CD4-positive, alpha-beta T cell treated with Interleukin-1 beta for 1 hour (primary cell): ENCODE measurements around the gene LSM14B.

Source experiments
- DNase-seq, 2 donors: peaks; one replicate each; pipeline ENCODE4 v3.0.0-alpha.2; 2020 to 2022

The LSM14B gene

DNA sequence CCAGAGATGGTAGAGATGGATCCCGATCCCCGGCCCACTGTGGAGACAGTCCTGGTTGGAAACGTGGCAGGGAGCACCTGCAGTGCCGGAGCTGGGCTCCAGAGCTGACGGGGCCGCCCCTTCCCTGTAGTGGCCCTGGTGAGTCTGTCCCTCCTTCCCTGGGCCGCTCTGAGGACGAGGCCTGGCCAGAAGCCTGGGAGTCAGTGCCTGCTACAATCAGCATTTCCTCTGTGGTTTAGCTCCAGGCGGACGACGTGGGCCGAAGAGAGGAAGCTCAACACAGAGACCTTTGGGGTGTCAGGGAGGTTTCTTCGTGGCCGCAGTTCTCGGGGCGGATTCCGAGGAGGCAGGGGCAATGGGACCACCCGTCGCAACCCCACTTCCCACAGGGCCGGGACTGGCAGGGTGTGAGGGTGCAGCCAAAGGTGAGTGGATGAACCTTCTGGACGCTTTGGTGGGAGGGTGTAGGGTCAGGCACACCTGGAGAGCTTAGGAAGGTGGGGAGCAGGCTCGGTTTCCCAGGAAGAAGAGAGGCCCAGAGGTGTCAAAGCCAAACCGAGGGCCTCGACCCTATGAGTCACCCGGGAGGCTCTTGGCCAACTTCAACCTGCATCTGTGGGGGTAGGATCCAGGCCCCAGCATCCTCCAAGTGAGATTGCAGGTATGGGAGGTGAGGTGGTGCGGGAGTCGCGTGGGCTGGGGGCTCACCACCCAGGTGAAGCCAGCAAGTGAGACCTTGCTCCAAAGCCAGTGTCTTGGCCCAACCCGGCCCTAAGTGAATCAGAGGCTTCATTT, 11.0 kb downstream of the LSM14B start:
- no peak for DNase-seq

- no peak for DNase-seq
Measured at GRCh38 chr20:62133864-62134263, 11.6 kb downstream of the LSM14B start.

GRCh38 chr20:62134735-62135231, 12.5 kb downstream of the LSM14B start:
- DNase-seq: no peak

DNA sequence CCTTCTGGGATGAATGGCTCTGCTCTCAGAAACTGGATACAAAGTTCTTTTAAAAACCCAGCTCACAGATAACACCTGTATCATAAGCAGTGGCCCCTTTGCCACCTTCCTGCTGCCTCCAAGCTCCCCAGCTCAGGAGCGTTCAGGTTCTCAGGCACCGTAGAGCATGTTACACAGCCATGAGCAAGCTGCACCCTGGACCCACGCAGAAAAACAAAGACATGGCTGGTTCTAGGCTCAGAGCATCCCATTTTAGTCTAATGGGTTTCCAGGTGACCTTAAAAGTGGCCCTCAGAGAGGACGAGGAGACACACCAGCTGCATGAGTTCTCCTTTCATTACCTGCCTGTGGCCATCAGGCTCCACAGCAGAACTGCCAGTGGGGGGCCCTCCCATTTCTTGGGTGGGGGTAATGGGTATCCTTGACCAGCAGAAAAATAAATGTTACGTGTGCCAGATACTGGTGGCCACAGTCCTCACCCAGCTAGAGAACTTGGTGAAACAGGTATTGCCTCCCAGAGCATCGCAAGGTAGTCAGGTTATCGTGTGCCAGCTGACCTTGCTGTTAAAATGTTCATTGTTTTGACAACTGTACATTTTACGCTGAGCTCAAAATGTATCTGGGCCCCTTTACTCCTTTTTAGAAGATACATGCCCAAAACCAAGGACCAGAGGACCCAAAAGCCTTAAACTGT, 13.4 kb downstream of the LSM14B start:
- no peak for DNase-seq

GRCh38 chr20:62136283-62137091, 14.2 kb downstream of the LSM14B start:
- DNase-seq: peak; percentile 74 to 80

- no peak for DNase-seq
Measured at GRCh38 chr20:62137092-62137384, 14.8 kb downstream of the LSM14B start.

GRCh38 chr20:62137478-62138203, 15.4 kb downstream of the LSM14B start:
- no peak for DNase-seq

GRCh38 chr20:62138204-62138543, 15.9 kb downstream of the LSM14B start:
- DNase-seq: no peak

DNA sequence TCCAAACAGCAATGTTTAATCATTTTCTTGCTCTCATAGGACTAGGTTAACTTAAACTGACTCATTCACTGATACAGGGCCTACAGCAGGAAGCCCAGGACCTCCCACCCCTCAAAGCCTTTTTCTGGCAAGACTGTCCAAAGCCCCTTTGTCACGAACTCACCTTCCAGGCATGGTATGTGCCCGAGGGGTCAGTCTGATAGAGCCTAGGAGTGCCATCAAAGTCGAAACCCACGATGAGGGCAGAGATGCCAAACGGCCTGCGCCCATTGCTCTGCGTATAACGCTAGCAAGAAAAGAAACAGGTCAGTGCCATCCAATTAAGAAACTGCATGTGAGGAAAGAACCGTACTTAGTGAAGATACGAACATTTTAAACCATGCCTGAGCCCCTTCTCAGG, 16.6 kb downstream of the LSM14B start:
- no peak for DNase-seq

DNA sequence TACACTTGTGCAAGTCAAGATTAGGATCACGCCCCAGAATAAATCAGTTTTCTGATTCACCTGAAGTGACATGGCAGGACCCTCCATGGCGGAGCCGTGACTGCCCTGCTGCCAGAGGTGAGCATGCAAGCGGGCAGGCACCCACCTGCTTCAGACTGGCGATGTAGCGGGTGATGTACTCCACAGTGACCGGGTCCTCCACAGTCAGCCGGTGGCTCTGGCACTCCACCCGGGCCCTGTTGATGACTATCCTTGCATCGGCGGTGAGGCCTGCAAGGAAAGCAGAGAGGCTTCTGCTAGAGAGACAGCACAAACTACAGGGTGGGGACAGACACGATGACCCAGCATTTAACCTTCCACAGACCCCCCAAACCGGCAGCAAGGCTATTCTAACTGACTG, 17.4 kb downstream of the LSM14B start:
- no peak for DNase-seq

GRCh38 chr20:62141043-62141396, 18.7 kb downstream of the LSM14B start:
- DNase-seq: no peak

DNA sequence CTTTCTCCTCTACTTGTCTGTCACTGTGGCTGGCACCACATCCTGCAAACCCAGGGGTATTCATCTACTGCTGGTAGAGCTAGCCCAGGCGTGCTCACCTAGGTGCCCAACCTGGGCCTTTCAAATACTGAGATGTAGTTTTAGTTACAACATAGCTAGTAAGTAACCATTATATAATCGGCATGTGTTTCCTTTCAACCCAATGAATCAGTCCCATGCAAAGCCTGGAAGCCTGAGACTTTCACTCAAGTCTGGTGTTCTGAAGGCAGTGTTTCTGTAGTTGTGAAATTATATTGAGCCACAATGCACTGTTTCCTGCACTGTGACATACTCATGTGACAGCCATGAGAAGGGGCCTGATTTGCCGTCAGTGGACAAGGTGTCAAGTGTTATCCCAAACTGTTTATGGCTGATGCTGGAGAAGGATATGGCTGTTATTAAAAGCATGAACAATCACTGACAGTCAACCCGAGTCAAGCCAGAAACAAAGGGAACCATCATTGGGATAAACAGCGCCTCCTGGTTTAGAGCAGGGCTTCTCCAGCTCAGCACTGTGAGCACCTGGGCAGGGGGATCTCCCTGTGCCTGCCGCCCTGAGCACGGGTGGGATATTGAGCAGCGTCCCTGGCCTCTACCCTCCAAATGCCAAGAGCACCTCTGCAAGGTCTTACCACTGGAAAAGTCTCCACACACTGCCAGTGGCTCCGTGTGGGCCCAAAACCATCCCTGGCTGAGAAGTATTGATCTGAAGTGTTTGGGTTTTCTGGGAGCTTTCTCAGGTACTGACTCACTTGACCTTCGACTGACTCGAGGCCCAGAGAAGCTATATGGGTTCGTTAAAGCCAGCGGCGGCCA, 19.3 kb downstream of the LSM14B start:
- DNase-seq: peak in 1 of 2 donors; percentile 22

- DNase-seq: no peak
Measured at GRCh38 chr20:62142252-62143080, 20.2 kb downstream of the LSM14B start.

- peak; percentile 86 to 87 for DNase-seq
Measured at GRCh38 chr20:62143081-62143956, 21.0 kb downstream of the LSM14B start, which contains the start of the genes PSMA7 and SS18L1. PSMA7 (minus strand) TSS chr20:62143394; CDS start chr20:62143303, 91 bp downstream. SS18L1 (plus strand) TSS chr20:62143769; CDS start chr20:62143821, 52 bp downstream.

DNA sequence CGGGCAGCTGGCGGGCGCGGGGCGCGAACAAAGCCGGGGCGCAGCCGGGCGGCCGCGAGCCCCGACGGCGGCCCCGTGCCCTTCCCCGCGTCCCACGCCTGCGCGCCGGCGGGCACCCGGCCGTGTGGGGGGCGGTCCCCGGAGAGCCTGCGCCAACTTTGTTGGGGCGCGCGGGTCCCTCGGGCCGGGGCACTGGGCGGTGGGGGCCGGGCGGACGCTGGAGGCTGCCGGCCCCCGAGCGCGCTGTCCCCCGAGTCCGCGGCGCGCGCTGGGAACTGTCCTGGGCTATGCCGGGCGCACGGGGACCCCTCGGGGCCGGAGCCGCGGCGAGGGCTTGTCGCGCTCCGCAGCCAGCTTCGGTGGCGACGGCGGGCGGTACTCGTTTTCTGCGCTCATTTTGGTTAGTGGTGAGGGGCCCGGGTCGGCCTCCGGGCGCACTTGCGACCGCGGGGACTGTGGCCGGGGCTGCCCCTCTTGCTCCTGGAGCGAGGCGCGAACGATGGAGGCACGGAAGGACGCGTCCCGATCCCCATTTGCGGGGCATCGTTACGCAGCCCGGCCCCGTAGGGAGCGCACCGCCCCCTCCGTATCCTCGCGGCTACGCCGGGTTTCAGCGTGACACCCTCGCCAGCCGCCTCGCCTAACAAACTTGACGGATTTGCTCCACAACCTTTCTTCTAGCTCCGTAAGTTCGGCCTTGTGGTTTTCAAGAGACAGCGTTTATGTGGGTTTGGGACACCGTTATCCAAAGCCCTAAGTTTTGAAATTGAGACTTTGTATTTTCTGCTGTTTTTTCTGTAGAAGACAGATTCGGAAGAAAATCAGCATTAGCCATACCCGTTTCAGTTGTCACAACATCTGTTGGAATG, 21.9 kb downstream of the LSM14B start:
- peak; percentile 42 to 50 for DNase-seq

DNA sequence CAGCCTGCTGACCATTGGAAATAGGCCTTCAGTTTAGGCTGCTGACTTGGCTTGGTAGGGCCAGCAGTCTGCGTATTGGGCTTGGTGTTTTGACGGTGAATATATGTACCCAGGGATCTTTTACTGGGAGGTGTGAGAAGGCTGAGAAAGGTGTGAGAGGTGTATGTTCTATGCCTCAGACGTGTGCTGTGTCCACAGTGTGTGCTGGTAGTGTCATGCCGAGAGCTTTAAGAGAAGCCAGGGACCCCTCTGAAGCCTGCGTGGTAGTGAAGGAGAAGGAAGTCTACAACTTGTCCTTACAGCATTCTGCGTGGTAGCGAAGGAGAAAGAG, 23.4 kb downstream of the LSM14B start:
- no peak for DNase-seq

GRCh38 chr20:62146019-62146755, 23.9 kb downstream of the LSM14B start:
- no peak for DNase-seq

GRCh38 chr20:62147125-62147524, 24.9 kb downstream of the LSM14B start:
- DNase-seq: no peak
